HT1080 (cell line): Measurements from ENCODE around the gene LRRFIP1. TPM values are rescaled to one million over a fixed set of nuclear protein-coding genes. Genes with fewer than 3 reads are reported as not detected.

Experiments
- DNase-seq: peaks from one replicate; pipeline ENCODE4 v3.0.0-alpha.2; 2015; ENCODE audit warnings: low read depth
- total RNA-seq: library from RNA; depleted of rRNA; stranded (reverse); fragments of >200 nt; shearing (Covaris generic); gene quantifications from 2 replicates; pipeline ENCODE4 v1.2.3, GENCODE V29; 2014

LRRFIP1 gene
- total RNA-seq, 1 experiment from 2014 or later = 76.9 TPM

- DNase-seq = no peak
Measured at GRCh38 chr2:237721458-237721857, 94.1 kb downstream of the LRRFIP1 start.

GRCh38 chr2:237722616-237723015 lies 95.2 kb downstream of the LRRFIP1 start:
- no peak for DNase-seq

- no peak for DNase-seq
Measured at GRCh38 chr2:237723023-237723422, 95.6 kb downstream of the LRRFIP1 start.

GRCh38 chr2:237723602-237724001 lies 96.2 kb downstream of the LRRFIP1 start:
- peak; percentile 21 for DNase-seq

- DNase-seq = no peak
Measured at GRCh38 chr2:237724811-237725478, 97.6 kb downstream of the LRRFIP1 start.

GRCh38 chr2:237725661-237726060 lies 98.3 kb downstream of the LRRFIP1 start:
- no peak for DNase-seq

GRCh38 chr2:237726401-237726830 lies 99.0 kb downstream of the LRRFIP1 start:
- no peak for DNase-seq

GRCh38 chr2:237727363-237727762 lies 100.0 kb downstream of the LRRFIP1 start:
- DNase-seq = peak; percentile 62

- DNase-seq = no peak
Measured at GRCh38 chr2:237729681-237730475, 102.5 kb downstream of the LRRFIP1 start.

- peak; percentile 88 for DNase-seq
Measured at GRCh38 chr2:237731663-237732062, 104.3 kb downstream of the LRRFIP1 start.

- no peak for DNase-seq
Measured at GRCh38 chr2:237732070-237732469, 104.7 kb downstream of the LRRFIP1 start.

GRCh38 chr2:237732790-237733381 lies 105.5 kb downstream of the LRRFIP1 start:
- DNase-seq = no peak

GRCh38 chr2:237733677-237734300 lies 106.4 kb downstream of the LRRFIP1 start:
- peak; percentile 19 for DNase-seq

- no peak for DNase-seq
Measured at GRCh38 chr2:237734905-237735623, 107.7 kb downstream of the LRRFIP1 start.

GRCh38 chr2:237735798-237736197 lies 108.4 kb downstream of the LRRFIP1 start:
- no peak for DNase-seq

- no peak for DNase-seq
Measured at GRCh38 chr2:237736783-237737182, 109.4 kb downstream of the LRRFIP1 start.

GRCh38 chr2:237737196-237737865 lies 109.9 kb downstream of the LRRFIP1 start:
- DNase-seq = no peak

GRCh38 chr2:237738255-237738654 lies 110.9 kb downstream of the LRRFIP1 start:
- no peak for DNase-seq

GRCh38 chr2:237739101-237739500 lies 111.7 kb downstream of the LRRFIP1 start:
- DNase-seq = no peak

- no peak for DNase-seq
Measured at GRCh38 chr2:237742191-237742590, 114.8 kb downstream of the LRRFIP1 start.

- no peak for DNase-seq
Measured at GRCh38 chr2:237742614-237743013, 115.2 kb downstream of the LRRFIP1 start.
